H9 (cell line): Measurements from ENCODE around the gene OTULIN. TPM values are rescaled to one million over a fixed set of nuclear protein-coding genes. Genes with fewer than 3 reads are reported as not detected.

Experiments used
- DNase-seq: peaks from one replicate; pipeline ENCODE4 v3.0.0-alpha.2; 2017
- H2AFZ ChIP-seq: one replicate; pipeline ENCODE4 v1.6.1; 2013; ENCODE audit warnings: mild to moderate bottlenecking, low read length, control low read depth, moderate library complexity
- H2AK5ac ChIP-seq: 2 replicates; pipeline ENCODE4 v1.6.1; 2013; ENCODE audit warnings: low read length, control low read depth, mixed read lengths; ENCODE audit not compliant: insufficient read length
- H2BK120ac ChIP-seq: one replicate; pipeline ENCODE4 v1.6.1; 2013; ENCODE audit warnings: low read depth, mild to moderate bottlenecking, low read length, control low read depth, inconsistent platforms; ENCODE audit not compliant: poor library complexity, severe bottlenecking
- H2BK12ac ChIP-seq: 2 replicates; pipeline ENCODE4 v1.6.1; 2013; ENCODE audit warnings: low read length, control low read depth, mixed read lengths, low read depth; ENCODE audit not compliant: insufficient read length
- H2BK15ac ChIP-seq: 2 replicates; pipeline ENCODE4 v1.6.1; 2013; ENCODE audit warnings: low read depth, low read length, control low read depth
- H2BK20ac ChIP-seq: one replicate; pipeline ENCODE4 v1.6.1; 2013; ENCODE audit warnings: low read depth, mild to moderate bottlenecking, low read length, control low read depth, inconsistent platforms; ENCODE audit not compliant: poor library complexity, severe bottlenecking
- H2BK5ac ChIP-seq: 2 replicates; pipeline ENCODE4 v1.6.1; 2013; ENCODE audit warnings: low read length, control low read depth, mixed read lengths; ENCODE audit not compliant: insufficient read length
- H3K14ac ChIP-seq: 2 replicates; pipeline ENCODE4 v1.6.1; 2013; ENCODE audit warnings: low read length, control low read depth; ENCODE audit not compliant: insufficient read depth
- H3K18ac ChIP-seq: 2 replicates; pipeline ENCODE4 v1.6.1; 2013; ENCODE audit warnings: low read depth, mild to moderate bottlenecking, mixed read lengths, low read length, control low read depth; ENCODE audit not compliant: insufficient read length
- H3K23ac ChIP-seq: 2 replicates; pipeline ENCODE4 v1.6.1; 2013; ENCODE audit warnings: low read length, control low read depth, mixed read lengths, low read depth; ENCODE audit not compliant: insufficient read length
- H3K23me2 ChIP-seq: 2 replicates; pipeline ENCODE4 v1.6.1; 2013; ENCODE audit warnings: low read depth, mild to moderate bottlenecking, mixed read lengths, low read length, control low read depth; ENCODE audit not compliant: insufficient read length, poor library complexity, severe bottlenecking
- H3K27ac ChIP-seq: 2 replicates; pipeline ENCODE4 v1.5.1; 2013; ENCODE audit warnings: low read length, control low read depth, mixed read lengths, low read depth; ENCODE audit not compliant: insufficient read length
- H3K27me3 ChIP-seq: 2 replicates; pipeline ENCODE4 v1.6.1; 2013; ENCODE audit warnings: low read length, control low read depth, inconsistent platforms; ENCODE audit not compliant: insufficient read depth
- H3K4ac ChIP-seq: 2 replicates; pipeline ENCODE4 v1.6.1; 2013; ENCODE audit warnings: low read depth, mild to moderate bottlenecking, control low read depth, inconsistent platforms, low read length, moderate library complexity
- H3K4me1 ChIP-seq: 2 replicates; pipeline ENCODE4 v1.6.1; 2013; ENCODE audit warnings: low read length, control low read depth, inconsistent platforms; ENCODE audit not compliant: insufficient read depth
- H3K4me2 ChIP-seq: 2 replicates; pipeline ENCODE4 v1.6.1; 2013; ENCODE audit warnings: low read length, control low read depth, mixed read lengths; ENCODE audit not compliant: insufficient read length, insufficient read depth
- H3K56ac ChIP-seq: 2 replicates; pipeline ENCODE4 v1.6.1; 2013; ENCODE audit warnings: low read depth, mild to moderate bottlenecking, mixed read lengths, low read length, control low read depth; ENCODE audit not compliant: insufficient read length
- H3K79me1 ChIP-seq: 2 replicates; pipeline ENCODE4 v1.6.1; 2013; ENCODE audit warnings: low read depth, mild to moderate bottlenecking, moderate library complexity, low read length, control low read depth, inconsistent platforms; ENCODE audit not compliant: insufficient read depth, poor library complexity, severe bottlenecking
- H3K79me2 ChIP-seq: 2 replicates; pipeline ENCODE4 v1.6.1; 2013; ENCODE audit warnings: low read length, control low read depth, inconsistent platforms; ENCODE audit not compliant: insufficient read depth
- H3K9ac ChIP-seq: 2 replicates; pipeline ENCODE4 v1.6.1; 2013; ENCODE audit warnings: low read length, control low read depth, mixed read lengths; ENCODE audit not compliant: insufficient read length; ENCODE audit errors: extremely low read depth
- H3K9me3 ChIP-seq: one replicate; pipeline ENCODE4 v1.6.1; 2013; ENCODE audit warnings: low read depth, low read length, inconsistent platforms; ENCODE audit not compliant: control insufficient read depth
- H3T11ph ChIP-seq: one replicate; pipeline ENCODE4 v1.6.1; 2013; ENCODE audit warnings: mild to moderate bottlenecking, low read length, control low read depth, inconsistent platforms
- H4K20me1 ChIP-seq: one replicate; pipeline ENCODE4 v1.6.1; 2013; ENCODE audit not compliant: control insufficient read depth, insufficient read length, insufficient read depth
- H4K5ac ChIP-seq: 2 replicates; pipeline ENCODE4 v1.6.1; 2013; ENCODE audit warnings: low read depth, mild to moderate bottlenecking, mixed read lengths, low read length, control low read depth; ENCODE audit not compliant: insufficient read length
- H4K8ac ChIP-seq: replicated peaks from 2 replicates; pipeline ENCODE4 v1.6.1; 2013; ENCODE audit warnings: low read length, control low read depth, mixed read lengths, low read depth; ENCODE audit not compliant: insufficient read length
- H4K91ac ChIP-seq: 2 replicates; pipeline ENCODE4 v1.6.1; 2013; ENCODE audit warnings: low read depth, mild to moderate bottlenecking, moderate library complexity, mixed read lengths, low read length, control low read depth; ENCODE audit not compliant: insufficient read length
- H3K27ac Mint-ChIP-seq, 3 experiments: 2 replicates in 2 of 3; 3 replicates in 1 of 3; pipeline ENCODE4 v1.8.0; 2020 to 2021; ENCODE audit warnings: mixed read lengths in 3 of 3, mild to moderate bottlenecking in 1 of 3, moderate library complexity in 1 of 3
- H3K27me3 Mint-ChIP-seq: 2 replicates; pipeline ENCODE4 v1.8.0; 2021; ENCODE audit warnings: low read depth, mild to moderate bottlenecking, moderate library complexity, mixed read lengths
- H3K36me3 Mint-ChIP-seq, 3 experiments: 2 replicates in 2 of 3; 3 replicates in 1 of 3; pipeline ENCODE4 v1.8.0; 2020 to 2021; ENCODE audit warnings: low read depth in 3 of 3, mixed read lengths in 3 of 3; ENCODE audit not compliant: insufficient read depth in 1 of 3
- H3K4me1 Mint-ChIP-seq, 2 experiments: 2 replicates each; pipeline ENCODE4 v1.8.0; 2020; ENCODE audit warnings: mixed read lengths in 2 of 2
- H3K4me3 Mint-ChIP-seq, 2 experiments: 2 replicates in 1 of 2; 3 replicates in 1 of 2; pipeline ENCODE4 v1.8.0; 2020 to 2021; ENCODE audit warnings: mild to moderate bottlenecking in 2 of 2, mixed read lengths in 2 of 2, moderate library complexity in 1 of 2
- H3K9me3 Mint-ChIP-seq, 2 experiments: 2 replicates in 1 of 2; 3 replicates in 1 of 2; pipeline ENCODE4 v1.8.0; 2020; ENCODE audit warnings: mild to moderate bottlenecking in 2 of 2, mixed read lengths in 2 of 2, moderate library complexity in 1 of 2
- WGBS: extraction: QIAGEN DNeasy Blood & Tissue Kit; methylation state at CpG from one replicate; pipeline ENCODE4 v1.1.7; 2013; ENCODE audit warnings: missing lambda C conversion rate, low lambda C conversion rate, mixed read lengths; ENCODE audit not compliant: insufficient read length; ENCODE audit errors: extremely low coverage; 5-methylcytosine and 5-hydroxymethylcytosine counted together
- total RNA-seq: library from RNA; stranded (reverse); gene quantifications from 2 replicates; pipeline ENCODE4 v1.2.1, GENCODE V29; 2021
- TF ChIP-seq, protein P1 (sequence below): fragments of 200-600 bp; sonication (generic); conservative IDR thresholded peaks from 3 replicates; pipeline ENCODE4 v1.8.0; 2021; ENCODE audit warnings: antibody characterized with exemption, mild to moderate bottlenecking

The OTULIN gene
- total RNA-seq, 1 experiment from 2014 or later = 35.8 TPM

DNA sequence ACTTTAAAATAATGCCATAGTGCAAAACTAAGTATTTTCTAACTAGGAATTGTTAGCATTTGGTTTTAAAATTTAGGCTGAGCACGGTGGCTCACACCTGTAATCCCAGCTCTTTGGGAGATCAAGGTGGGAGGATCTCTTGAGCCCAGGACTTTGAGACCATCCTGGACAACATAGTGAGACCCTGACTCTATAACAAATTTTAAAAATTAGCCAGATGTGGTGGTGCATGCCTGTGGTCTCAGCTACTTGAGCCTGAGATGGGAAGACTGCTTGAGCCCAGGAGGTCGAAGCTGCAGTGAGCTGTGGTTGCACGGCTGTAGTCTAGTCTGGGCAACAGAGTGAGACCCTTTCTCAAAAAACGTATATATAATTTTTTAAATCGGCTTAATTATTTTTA lies 4.9 kb downstream of the OTULIN start:
- Mint-ChIP-seq H3K4me1 (peaks cover 43 to 48% of the 10 kb centered on the region in 2 experiments), H3K27me3 (peaks cover 11% of the 10 kb centered on the region)
- H4K20me1 ChIP-seq = no peaks in the 10 kb centered on the region

More for the DNA sequence above, 4.9 kb downstream of the OTULIN start:
- H4K5ac ChIP-seq = no peak overlapping the region
- TF ChIP-seq, protein P1, sequence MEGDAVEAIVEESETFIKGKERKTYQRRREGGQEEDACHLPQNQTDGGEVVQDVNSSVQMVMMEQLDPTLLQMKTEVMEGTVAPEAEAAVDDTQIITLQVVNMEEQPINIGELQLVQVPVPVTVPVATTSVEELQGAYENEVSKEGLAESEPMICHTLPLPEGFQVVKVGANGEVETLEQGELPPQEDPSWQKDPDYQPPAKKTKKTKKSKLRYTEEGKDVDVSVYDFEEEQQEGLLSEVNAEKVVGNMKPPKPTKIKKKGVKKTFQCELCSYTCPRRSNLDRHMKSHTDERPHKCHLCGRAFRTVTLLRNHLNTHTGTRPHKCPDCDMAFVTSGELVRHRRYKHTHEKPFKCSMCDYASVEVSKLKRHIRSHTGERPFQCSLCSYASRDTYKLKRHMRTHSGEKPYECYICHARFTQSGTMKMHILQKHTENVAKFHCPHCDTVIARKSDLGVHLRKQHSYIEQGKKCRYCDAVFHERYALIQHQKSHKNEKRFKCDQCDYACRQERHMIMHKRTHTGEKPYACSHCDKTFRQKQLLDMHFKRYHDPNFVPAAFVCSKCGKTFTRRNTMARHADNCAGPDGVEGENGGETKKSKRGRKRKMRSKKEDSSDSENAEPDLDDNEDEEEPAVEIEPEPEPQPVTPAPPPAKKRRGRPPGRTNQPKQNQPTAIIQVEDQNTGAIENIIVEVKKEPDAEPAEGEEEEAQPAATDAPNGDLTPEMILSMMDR = no peak
- no peak overlapping the region for H3K18ac ChIP-seq
- Mint-ChIP-seq H3K4me3 (no peak overlapping the region), H3K36me3 (peaks cover 0 to 7% (median 0%) of the 10 kb centered on the region in 3 experiments; a peak in 2 of 7 replicates), H3K27ac (no peak overlapping the region), H3K9me3 (peaks cover 0 to 2% of the 10 kb centered on the region in 2 experiments; a peak in 1 of 5 replicates)
- H3K9ac ChIP-seq = no peak overlapping the region
- no peak for DNase-seq
- H3K4ac ChIP-seq = no peak overlapping the region
- H3T11ph ChIP-seq = no peak overlapping the region
- H3K27ac ChIP-seq = no peak overlapping the region
- peaks cover 3% of the 10 kb centered on the region for H3K79me1 ChIP-seq
- H4K91ac ChIP-seq = no peak overlapping the region
- peaks cover 5% of the 10 kb centered on the region for H3K23me2 ChIP-seq
- no peak overlapping the region for H4K8ac ChIP-seq
- H2BK120ac ChIP-seq = no peak overlapping the region
- no peak overlapping the region for H3K14ac ChIP-seq
- no peaks in the 10 kb centered on the region for H3K9me3 ChIP-seq
- no peak overlapping the region for H2BK15ac ChIP-seq
- no CpG with 5 or more reads among the region's 5 CpGs for WGBS
- no peak overlapping the region for H3K56ac ChIP-seq
- peaks cover 9% of the 10 kb centered on the region; the same call in 1 of the 2 replicates for H3K79me2 ChIP-seq
- no peak overlapping the region for H2BK12ac ChIP-seq
- peaks cover 11% of the 10 kb centered on the region; the same call in 1 of the 2 replicates for H3K4me1 ChIP-seq
- no peak overlapping the region for H3K4me2 ChIP-seq
- H3K23ac ChIP-seq = no peak overlapping the region
- no peak overlapping the region for H2BK20ac ChIP-seq
- H2AK5ac ChIP-seq = no peak overlapping the region
- H2AFZ ChIP-seq = no peak overlapping the region
- no peaks in the 10 kb centered on the region; the same call in 1 of the 2 replicates for H3K27me3 ChIP-seq
- no peak overlapping the region for H2BK5ac ChIP-seq
